Measurements from ENCODE around the gene CAB39.

Gene CAB39

DNA sequence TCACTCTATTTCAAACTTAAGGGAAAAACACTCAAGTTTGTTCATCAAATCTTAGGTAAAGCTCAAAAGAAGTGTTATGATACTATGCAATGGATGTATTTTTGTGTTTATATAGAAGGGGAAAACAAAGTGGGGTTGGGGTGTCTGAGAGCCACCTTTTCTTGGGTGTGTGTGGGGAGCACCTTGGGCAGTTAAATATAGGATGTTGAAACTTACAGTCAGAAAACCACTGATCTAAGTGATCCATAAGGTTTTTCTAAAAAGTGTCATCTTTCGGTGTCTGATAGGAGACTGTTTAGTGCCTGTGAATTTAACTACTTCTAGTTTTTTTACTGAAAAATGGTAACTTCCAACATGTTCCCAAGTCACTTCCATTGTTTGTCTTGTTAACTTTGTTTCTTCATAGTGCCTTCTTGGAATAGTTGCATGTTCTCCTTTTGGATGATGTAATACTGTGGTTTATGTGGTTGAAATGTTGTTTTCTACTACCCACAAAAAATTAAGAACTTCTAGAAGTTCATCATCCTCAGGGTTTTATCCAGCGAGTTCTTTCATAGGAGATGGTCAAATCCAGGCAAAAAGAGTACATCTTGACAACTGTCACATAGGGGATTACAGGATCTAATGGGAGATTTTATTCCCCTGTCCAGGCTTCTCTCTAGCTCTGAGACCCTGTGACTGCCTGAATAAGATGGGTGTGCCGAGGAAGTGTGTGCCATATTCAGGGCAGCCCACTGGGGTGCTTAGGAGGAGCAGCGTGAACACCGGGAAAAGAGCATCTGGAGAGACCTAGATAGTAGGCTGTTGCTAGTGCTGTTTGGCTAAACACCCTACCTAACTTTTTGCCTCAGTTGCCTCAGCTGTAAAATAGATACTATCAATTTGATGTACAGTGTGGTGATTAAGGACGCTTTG is 46.2 kb downstream of the CAB39 start:
- DNase-seq, result peak; percentile 91

DNA sequence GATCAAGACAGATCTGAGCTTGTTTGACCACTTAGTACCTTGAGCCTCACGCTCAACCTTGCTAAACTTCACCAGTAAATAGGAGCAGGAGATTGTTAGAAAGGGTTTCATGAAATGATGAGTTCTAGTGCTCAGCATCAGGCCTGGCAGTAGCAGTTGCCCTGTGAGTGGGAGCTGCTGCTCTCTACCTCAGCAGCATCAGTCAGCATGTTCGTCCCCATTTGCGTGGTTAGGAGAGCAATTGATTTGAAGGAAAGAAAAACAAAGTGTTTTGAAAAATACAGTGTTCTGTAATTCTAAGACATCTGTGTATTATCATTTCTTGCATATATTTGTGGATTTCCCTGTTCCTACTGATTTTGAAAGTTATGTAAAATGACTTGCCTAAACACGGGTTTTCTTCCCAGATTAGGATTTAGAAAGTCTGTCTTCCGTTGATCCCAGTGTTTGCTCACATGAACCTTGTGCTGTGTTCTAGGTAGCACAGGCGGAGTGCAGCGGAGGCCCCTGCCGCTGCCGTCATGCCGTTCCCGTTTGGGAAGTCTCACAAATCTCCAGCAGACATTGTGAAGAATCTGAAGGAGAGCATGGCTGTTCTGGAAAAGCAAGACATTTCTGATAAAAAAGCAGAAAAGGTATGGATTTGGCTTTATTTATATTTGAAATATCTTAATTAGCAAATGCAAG is 47.0 kb downstream of the CAB39 start:
- DNase-seq, result no peak

DNA sequence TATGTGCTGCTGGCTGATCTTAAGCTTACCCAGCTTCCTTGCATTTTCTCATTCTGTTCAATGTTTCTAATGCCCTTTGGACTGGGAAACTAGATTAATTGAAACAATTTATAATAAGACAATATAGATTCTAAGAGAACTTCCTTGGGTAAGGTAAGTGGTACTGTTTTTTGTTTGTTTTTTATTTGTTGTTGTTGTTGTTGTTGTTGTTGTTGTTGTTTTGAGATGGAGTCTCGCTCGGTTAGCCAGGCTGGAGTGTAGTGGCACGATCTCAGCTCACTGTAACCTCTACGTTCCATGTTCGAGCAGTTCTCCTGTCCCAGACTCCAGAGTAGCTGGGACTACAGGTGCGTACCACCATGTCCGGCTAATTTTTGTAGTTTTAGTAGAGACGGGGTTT is 49.1 kb downstream of the CAB39 start:
- DNase-seq, result no peak

DNA sequence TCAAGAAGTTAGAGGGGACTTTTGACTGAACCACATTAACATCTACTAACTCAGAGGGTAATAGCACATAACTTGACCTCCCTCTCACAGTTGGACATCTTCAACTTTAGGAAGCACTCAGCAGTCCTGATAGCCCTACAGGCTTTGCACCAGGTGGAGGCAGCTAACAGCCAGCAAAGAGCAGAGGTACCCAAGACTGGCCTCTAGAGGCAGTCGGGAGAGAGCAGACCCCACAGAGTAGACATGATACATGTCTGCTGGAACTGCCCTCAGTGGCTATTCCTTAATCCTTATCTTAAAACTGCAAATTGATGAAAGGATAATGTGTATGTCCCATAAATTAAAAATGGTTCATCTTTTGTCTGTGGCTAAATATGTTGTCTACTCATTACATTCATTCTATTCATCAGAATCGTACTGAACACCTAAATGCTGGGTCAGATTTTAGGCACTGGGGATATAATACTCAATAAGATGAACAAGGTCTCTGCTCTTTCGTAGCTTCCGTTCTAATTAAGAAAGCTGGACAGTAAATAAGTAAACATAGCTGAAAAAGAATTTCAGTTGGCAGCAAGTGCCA is 49.8 kb downstream of the CAB39 start:
- peak; percentile 32 for DNase-seq

DNA sequence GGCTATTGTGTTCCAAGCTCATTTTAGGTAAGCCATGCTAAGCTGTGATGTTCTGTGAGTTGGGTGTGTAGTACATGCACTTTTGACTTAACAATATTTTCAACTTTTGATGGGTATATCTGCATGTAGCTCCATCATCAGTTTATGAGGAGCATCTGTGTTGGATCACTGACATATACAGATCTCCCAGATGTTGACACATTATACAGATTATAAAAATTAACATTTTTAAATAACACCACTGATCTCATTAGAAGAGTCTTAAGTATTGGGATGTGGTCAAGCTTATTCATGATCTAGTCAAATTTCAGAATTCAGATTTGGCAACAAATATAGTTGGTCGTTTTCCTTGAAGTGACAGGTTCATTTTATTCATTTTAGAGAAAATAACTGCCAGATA is 51.7 kb downstream of the CAB39 start:
- no peak for DNase-seq

DNA sequence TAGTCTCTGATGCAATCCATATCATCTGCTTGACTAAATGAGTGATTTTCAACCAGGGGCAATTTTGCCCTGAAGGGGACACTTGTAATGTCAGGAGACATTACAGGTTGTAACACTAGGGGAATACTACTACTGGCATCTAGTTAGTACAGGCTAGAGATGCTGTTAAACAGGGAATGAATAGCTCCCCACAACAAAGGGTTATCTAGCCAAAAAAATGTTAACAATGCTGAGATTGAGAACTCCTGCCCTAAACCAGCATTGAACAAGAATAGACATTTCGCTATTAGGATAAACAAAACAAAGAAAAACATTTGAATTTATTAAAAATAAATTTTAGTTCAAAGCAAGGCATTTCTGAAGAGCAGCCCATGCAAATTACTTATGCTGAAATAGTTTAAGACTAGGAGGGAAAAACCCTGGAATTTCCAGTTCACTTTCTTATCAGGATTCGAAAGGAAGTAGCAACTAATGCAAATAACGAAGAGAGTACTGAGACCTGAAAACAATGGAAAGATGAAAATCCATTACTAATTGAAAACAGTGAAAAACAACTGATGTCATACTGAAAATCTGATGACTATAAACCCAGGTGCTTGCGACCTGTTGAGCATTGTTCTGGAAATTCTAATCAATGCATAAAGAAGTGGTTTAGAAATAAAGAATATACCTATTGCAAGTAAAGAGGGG is 53.1 kb downstream of the CAB39 start:
- no peak for DNase-seq

DNA sequence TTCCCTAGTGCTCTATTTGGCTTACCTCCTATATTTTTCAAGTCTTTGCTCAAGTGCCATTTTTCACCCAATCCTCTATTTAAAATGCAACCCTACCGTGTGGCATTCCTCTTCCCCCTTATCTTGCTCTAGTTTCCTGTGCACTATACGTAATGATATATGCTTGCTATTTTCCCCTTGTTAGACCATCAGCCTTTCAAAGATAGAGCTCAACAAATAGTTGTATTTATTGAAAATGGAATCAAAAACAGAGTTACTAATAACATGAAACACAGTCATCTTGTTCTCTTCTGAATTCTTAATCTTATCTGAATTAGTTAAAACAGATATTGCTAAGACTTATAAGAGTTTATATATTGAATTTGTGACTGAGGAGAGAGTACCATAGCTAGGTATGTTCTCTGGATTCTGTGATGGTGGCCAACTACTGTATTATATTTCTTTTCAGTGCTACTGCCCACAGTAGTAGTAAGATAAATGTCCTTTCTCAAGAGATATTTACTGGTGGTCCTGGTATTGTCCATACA is 55.3 kb downstream of the CAB39 start:
- no peak for DNase-seq

DNA sequence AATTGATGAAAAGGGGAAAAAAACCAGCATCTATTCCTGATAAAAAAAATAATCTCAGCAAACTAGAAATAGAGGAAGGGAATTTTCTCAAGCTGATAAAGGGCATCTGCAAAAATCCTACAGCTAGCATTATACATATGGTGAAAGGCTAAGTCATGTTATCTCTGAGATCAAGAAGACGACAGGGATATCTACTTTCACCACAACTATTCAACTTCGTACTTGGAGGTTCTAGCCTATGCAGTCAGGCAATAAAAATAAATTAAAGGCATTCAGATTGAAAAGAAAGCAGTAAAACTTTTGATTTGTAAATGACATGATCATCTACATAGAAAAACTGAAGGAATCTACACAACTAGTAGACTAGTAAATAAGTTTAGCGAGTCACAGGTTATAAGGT is 58.2 kb downstream of the CAB39 start:
- peak; percentile 72 for DNase-seq

DNA sequence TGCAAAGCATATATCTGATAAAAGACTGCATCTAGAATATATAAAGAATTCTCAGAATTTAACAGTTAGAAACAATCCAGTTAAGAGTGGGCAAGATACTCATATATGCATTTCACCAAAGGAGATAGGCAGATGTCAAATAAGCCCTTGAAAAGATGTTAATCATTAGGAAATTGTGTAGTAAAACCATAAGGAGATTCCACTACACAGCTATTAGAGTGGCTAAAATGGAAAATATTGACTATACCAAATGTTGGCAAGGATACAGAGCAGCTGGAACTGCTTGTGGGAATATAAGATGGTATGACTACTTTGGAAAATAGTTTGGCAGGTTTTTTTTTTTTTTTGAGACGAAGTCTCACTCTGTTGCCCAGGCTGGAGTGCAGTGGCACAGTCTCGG is 59.5 kb downstream of the CAB39 start:
- no peak for DNase-seq

DNA sequence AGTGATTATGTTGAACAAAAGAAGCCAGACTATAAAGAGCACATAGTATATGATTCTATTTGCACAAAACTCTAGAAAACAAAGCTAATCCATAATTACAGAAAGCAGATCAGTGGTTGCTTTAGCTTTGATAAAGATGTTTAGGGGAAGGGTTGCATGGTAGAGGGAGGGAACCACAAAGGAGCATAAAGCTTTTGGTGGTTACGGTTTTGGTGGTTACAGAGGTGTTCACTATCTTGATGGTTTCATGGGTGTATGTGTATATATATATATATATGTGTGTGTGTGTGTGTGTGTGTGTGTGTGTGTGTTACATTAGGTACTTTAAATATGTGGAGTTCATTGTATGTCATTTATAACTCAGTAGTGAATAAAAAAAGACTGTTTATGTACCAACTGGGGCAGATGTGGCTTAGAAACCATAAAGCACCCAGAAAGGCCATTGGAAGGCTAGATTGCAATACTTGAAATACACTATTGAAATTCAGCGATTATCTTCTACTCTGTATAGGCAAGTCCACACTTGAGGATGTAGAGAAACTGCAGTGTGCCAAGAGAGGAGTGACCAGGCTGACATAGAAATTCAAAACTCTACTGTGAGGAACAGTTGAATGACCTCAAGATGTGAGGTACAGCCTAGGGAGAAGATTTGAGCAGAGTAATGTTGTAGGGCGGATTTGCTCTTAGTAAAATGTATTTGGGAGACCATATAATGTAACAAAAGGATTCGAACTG is 60.6 kb downstream of the CAB39 start:
- DNase-seq, result no peak

DNA sequence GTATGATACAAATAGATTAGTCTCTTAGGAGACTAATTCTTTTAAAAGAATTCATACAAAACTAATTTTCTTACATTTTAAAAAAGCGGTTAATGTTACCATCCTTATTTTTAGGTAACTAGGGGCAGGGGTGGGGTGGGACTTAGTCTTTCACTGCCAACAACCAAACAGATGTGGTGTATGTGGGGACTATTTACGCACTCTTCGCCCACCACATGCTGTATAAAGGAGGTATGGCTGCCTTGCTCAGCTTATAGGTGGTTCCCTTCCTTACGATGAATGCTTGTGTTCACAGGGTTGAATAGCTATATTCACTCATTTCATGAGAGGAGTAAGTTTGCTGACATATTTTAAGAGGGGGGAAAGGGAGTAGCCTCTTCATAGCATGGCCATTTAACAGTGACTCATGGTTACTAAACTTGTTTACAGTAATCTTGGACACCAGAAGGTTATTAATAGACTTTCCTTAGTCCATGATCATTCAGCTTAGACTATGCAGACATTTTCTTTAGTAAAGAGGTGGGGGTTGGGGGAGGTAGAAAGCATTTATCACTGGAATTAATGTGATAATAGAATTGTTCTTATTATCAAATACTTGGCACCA is 61.8 kb downstream of the CAB39 start:
- peak; percentile 88 for DNase-seq

DNA sequence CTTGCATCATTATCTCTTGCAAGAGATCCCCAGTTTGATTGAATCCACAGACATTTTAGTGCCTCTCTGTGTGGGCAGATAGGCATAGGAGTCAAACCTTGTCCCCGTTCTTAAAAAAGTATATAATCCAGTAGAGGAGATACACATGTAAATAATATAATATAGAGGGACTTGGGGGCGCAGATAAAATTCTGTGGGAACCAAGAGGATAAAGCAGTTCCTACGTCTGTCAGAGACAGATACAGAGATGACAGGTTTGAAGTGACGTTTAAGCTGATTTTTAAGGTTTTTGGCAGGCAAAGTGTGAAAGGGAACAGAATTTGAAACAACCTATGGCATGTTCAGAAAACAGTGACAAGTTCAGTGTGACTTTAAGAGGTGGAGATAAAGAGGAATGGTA is 63.1 kb downstream of the CAB39 start:
- DNase-seq, result no peak

DNA sequence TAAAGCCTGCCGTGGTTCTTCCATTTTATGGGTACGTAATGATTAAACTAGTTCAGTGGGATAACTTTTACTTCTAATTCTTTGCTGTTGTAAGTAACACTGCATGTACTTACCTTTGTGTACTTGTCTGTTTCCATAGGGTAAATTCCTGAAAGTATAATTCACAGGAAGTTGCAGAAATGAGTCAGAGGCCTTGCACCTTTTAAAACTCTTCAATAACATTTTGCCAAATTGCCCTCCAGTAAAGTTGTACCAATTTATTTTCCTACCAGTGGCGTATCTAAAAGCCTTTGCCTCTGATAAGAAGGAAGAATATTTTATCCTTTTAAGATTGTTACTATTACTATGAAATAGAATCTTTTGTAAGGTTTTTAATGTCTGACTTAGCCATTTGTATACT is 65.1 kb downstream of the CAB39 start:
- DNase-seq, result peak; percentile 48

DNA sequence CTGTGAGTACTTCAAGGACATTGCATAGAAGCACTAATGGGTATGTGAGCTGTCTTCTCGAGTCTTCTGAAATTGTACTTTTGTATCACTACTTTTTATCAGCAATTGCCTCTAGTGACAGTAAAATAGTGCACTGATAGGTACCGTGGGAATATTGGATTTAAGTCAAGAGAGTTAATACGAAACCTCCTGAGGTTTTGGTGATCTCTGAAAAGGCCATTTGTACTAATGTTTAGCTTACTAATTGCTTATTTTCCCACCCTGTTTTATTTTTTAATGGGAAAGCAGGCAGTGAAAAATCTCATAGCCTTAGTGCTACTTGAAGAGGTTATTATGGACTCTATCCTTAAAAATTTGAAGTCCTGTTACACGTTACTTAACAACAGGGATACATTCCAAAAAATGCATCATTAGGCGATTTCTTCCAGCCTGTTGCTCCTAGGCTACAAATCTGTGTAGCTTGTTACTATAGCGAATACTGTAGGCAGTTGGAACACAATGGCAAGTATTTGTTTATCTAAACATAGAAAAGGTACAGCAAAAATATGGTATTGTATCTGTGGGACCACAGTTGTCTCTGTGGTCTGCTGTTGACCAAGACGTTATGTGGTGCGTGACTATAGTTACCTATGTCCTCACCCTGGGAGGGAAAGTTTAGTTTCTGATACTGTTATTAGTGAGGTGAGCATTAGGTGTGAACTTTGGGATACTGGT is 65.9 kb downstream of the CAB39 start:
- no peak for DNase-seq

DNA sequence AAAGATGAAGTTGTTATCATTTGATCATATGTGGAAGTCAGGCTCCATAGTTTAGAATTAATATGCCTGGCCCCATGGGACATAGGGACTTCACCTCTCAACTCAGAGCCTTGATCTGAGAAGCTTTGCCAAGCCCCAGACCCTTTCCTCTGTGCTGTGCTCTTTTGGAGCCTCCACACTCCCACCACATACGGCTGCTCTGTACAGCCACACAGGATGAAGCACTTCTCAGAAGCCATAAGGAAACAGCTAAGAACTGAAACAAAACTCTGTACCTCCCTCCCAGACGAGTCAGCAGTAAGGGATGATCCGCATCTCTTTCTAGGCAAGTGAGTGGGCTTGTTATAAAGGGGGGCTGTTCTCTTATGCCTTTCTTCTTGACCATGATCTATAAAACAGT is 66.5 kb downstream of the CAB39 start:
- no peak for DNase-seq

DNA sequence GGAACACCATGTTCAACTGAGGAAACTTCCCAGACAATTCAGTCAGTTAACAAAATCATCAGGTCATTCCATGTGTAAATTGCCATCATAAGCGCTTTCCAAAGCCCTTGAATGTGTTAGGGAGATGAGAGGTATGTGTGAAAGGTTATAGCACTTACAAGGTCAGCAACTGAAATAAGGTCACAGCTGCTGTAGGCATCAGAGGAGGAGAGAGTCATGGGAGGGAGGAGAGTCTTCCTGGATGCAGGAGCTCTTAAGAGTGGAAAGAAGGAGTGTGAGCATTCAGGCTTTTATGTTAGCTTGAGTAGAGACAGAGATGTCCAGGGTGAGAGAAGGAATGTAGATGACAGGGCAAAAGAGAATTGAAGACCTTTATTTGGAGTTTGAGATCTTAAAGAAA is 67.0 kb downstream of the CAB39 start:
- DNase-seq, result no peak

DNA sequence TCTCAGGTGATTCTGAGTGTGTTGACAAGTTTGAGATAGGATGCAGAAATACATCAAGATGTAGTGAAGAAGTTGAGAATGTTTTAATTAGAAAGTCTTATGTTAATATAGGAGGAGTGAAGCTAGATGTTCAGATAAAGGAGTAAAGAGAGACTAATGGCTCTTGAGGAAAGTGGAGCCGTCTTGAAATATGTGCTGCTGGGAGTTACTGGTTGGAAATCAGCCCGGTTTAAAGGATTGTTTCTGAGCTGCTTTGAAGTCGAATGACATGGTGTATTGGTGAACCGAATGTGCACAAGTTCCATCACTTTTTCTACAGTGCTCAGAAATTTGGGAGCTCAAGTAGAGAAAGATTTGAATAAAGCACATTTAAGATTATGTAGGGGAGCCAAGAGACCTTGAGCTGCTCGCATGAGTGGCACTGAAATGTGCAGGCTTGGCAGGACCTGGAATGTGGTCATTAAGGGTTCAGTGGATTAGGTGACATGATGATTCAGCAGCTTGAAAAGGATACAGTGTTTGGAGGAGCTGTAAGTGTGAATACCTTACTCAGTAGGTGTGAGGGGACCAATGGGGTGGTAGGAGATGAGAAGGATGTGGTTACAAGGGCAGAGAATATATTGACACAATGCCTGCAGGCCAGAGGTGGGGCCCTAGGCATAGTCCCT is 68.6 kb downstream of the CAB39 start:
- DNase-seq, result peak; percentile 31

DNA sequence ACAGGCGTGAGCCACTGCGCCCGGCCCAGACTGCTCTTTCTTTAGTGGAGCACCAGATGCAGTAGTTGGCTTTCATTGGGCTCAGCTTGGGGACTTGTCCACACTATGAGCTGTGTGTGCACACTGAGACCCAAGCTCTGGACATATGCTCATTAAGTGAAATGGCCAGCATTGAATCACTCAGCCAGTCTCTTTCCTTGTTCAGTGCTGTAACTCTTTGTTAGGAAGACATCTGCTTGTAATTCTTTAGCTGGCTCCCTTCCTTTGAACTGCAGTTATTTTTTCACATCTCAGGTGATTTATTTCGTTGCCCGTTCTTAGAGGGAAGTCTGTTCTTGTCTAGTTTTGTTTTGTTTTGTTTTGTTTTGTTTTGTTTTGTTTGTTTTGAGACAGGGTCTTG is 70.5 kb downstream of the CAB39 start:
- DNase-seq, result no peak

DNA sequence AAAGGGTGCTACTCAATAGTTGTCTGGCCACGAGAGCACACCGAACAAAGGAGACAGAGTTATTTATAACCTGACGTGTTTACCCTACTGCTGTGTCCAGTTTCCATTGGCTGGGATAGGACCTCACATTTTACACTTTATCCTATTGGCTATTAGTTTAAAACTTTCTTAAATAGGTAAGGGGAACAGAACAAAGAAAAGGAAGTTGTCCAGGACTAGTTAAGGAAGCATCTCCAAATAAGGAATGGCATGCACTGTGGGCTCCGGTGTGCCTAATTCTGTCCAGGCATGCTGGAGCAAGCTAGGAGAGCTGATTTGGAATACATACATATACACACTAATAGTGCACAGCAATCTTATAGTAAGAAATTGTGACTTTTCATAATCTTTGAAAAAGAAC is 72.2 kb downstream of the CAB39 start:
- peak; percentile 40 for DNase-seq

DNA sequence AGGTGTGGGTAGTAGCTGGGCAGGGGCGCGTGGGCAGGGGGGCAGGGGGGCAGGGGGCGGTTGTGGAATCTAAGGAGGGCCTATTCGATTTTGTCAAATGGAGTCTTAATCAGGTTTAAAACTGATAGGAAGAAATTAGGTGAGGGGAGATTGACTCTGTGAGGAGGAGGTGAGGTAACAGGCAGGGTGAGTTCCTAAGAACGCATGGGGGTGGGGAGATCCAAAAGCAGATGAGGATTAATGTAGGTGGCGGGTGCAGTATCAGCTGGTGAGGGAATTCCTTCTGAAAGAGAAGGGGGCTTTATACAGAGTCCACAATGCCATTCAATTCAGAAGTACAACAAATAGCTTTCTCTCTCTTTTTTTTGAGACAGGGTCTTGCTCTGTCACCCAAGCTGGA is 72.7 kb downstream of the CAB39 start:
- DNase-seq, result no peak

DNA sequence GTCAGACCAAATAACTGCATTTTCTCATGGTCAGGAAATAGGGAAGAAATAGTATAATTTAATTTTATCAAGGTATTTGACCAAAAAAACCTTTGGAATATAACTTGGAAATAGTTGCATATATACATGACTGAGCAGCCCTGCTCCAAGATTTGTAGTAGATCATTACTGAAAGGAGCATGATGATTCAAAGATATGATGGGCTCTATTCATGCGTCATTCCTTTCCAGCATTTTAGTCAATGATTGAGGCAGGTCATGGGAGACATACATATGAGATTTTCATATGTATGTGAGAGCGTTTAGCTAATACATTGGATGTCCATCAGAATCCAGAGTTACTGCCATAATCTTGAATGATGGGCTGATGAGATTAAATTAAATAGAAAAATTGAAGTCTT is 74.5 kb downstream of the CAB39 start:
- DNase-seq, result no peak

Measured in fibroblast of skin of right quadriceps (primary cell).